Stomach (tissue), 9 donors: ENCODE results near the gene LIMS2. TPM values are rescaled to one million over a fixed set of nuclear protein-coding genes. Genes with fewer than 3 reads are reported as not detected.

Experiments used
- DNase-seq, 2 donors: peaks; one replicate each; pipeline versions ENCODE4 v3.0.0 to v3.0.0-alpha.2; 2013 to 2019
- H3K27ac ChIP-seq, 5 donors: fragments of 200-600 bp in 4 of 5; sonication (generic) in 4 of 5; one replicate each; pipeline ENCODE4 v1.5.1; 2013 to 2019; ENCODE audit warnings: mild to moderate bottlenecking in 1 of 5, moderate library complexity in 1 of 5
- H3K27me3 ChIP-seq, 3 donors: fragments of 200-600 bp; sonication (generic); one replicate each; pipeline ENCODE4 v1.5.1; 2017 to 2019; ENCODE audit warnings: mixed run types in 1 of 3
- H3K36me3 ChIP-seq, 4 donors: fragments of 200-600 bp; sonication (generic); 1 replicate in 3 of 4; 2 replicates in 1 of 4; pipeline ENCODE4 v1.5.1; 2016 to 2019
- H3K4me1 ChIP-seq, 4 donors: fragments of 200-600 bp; sonication (generic); one replicate each; pipeline ENCODE4 v1.5.1; 2016 to 2019
- H3K4me3 ChIP-seq, 4 donors: fragments of 200-600 bp; sonication (generic) in 3 of 4; one replicate each; pipeline ENCODE4 v1.5.1; 2016 to 2019; ENCODE audit warnings: mild to moderate bottlenecking in 1 of 4
- H3K9me3 ChIP-seq, 4 donors: fragments of 200-600 bp; sonication (generic); one replicate each; pipeline ENCODE4 v1.5.1; 2016 to 2019
- EP300 ChIP-seq: sonication (generic); formaldehyde crosslinking; IDR thresholded peaks from one replicate; pipeline ENCODE4 v1.6.1; 2017; ENCODE audit warnings: antibody characterized with exemption
- POLR2A ChIP-seq, 4 donors: fragments of 450-650 bp; IDR thresholded peaks; one replicate each; pipeline ENCODE4 v1.6.1; 2016; ENCODE audit warnings: antibody characterized with exemption in 4 of 4, control low read depth in 2 of 4, mild to moderate bottlenecking in 1 of 4, moderate library complexity in 1 of 4
- POLR2AphosphoS5 ChIP-seq, 3 donors: sonication (generic); formaldehyde crosslinking; IDR thresholded peaks; one replicate each; pipeline ENCODE4 v1.6.1; 2016; ENCODE audit warnings: antibody characterized with exemption in 3 of 3
- WGBS, 5 donors: extraction: QIAGEN DNeasy Blood & Tissue Kit in 3 of 5; methylation state at CpG; one replicate each; pipeline versions ENCODE4 v1.1.5 to v1.1.7; 2013 to 2018; 5-methylcytosine and 5-hydroxymethylcytosine counted together
- intact Hi-C: fragments of 100-400 bp; cut with DNase I; formaldehyde crosslinking; loops from one replicate; pipeline ENCODE4 v1.15.1; 2023; ENCODE audit warnings: low total_unique reads
- polyA plus RNA-seq, 3 donors: library from polyadenylated mRNA; stranded (reverse); fragments of 200-250 nt; gene quantifications; one replicate each; pipeline ENCODE4 v1.2.3, GENCODE V29; 2013
- total RNA-seq, 5 donors: library from RNA; depleted of rRNA; stranded (reverse); fragments of >200 nt; gene quantifications; one replicate each; pipeline versions ENCODE4 v1.1.0 to v1.2.3, GENCODE V29; 2014 to 2016
- TF ChIP-seq, protein P1 (sequence below), 7 experiments: fragments of 450-650 bp in 4 of 7; fragments of 200-600 bp in 3 of 7; sonication (generic) in 3 of 7; IDR thresholded peaks; one replicate each; pipeline ENCODE4 v1.5.1; 2016 to 2019; ENCODE audit warnings: antibody characterized with exemption in 7 of 7, control low read depth in 2 of 7, mild to moderate bottlenecking in 1 of 7
- donor health status: healthy with polysubstance abuse.
- donor health status: Bipolar disorder and iron deficiency.
- donor health status: healthy.

Gene LIMS2
- total and polyA plus RNA-seq, 8 donors: 30.3 to 94.1 (median 59.5) TPM

GRCh38 chr2:127597046-127597983 is 78.0 kb downstream of the LIMS2 start:
- Histone ChIP-seq H3K9me3 (peaks cover 0 to 2% (median 1%) of the 10 kb centered on the region in 4 donors), H3K27ac (no peak overlapping the region), H3K36me3 (no peaks in the 10 kb centered on the region), H3K4me3 (no peak overlapping the region), H3K27me3 (no peaks in the 10 kb centered on the region), H3K4me1 (no peaks in the 10 kb centered on the region)
- TF ChIP-seq, protein P1, sequence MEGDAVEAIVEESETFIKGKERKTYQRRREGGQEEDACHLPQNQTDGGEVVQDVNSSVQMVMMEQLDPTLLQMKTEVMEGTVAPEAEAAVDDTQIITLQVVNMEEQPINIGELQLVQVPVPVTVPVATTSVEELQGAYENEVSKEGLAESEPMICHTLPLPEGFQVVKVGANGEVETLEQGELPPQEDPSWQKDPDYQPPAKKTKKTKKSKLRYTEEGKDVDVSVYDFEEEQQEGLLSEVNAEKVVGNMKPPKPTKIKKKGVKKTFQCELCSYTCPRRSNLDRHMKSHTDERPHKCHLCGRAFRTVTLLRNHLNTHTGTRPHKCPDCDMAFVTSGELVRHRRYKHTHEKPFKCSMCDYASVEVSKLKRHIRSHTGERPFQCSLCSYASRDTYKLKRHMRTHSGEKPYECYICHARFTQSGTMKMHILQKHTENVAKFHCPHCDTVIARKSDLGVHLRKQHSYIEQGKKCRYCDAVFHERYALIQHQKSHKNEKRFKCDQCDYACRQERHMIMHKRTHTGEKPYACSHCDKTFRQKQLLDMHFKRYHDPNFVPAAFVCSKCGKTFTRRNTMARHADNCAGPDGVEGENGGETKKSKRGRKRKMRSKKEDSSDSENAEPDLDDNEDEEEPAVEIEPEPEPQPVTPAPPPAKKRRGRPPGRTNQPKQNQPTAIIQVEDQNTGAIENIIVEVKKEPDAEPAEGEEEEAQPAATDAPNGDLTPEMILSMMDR (IDR thresholded peaks at IDR 0.05): no peak
- TF ChIP-seq POLR2A (IDR thresholded peaks at IDR 0.05): no peak
- TF ChIP-seq EP300: no peak
- no peak for TF ChIP-seq POLR2AphosphoS5 (IDR thresholded peaks at IDR 0.05)
- 78 to 89% (median 83%) methylated on average over 17 of the region's 17 CpGs for WGBS, 5 donors
- DNase-seq: peak in 1 of 2 donors; percentile 17
- intact Hi-C loops: no loop called here

GRCh38 chr2:127596311-127597045 is 78.9 kb downstream of the LIMS2 start:
- no peak overlapping the region for H3K27ac ChIP-seq
- no peaks in the 10 kb centered on the region for H3K27me3 ChIP-seq
- TF ChIP-seq POLR2AphosphoS5 (IDR thresholded peaks at IDR 0.05): no peak
- TF ChIP-seq POLR2A (IDR thresholded peaks at IDR 0.05): no peak
- TF ChIP-seq, protein P1 (IDR thresholded peaks at IDR 0.05): no peak
- TF ChIP-seq EP300: no peak
- no peak overlapping the region for H3K4me3 ChIP-seq
- no peaks in the 10 kb centered on the region for H3K4me1 ChIP-seq
- WGBS, 5 donors: 85 to 97% (median 92%) methylated on average over 8 to 14 of the region's 14 CpGs
- no peaks in the 10 kb centered on the region for H3K9me3 ChIP-seq
- peak in 1 of 2 donors; percentile 15 for DNase-seq
- intact Hi-C loops: no loop called here
- H3K36me3 ChIP-seq: no peaks in the 10 kb centered on the region

DNA sequence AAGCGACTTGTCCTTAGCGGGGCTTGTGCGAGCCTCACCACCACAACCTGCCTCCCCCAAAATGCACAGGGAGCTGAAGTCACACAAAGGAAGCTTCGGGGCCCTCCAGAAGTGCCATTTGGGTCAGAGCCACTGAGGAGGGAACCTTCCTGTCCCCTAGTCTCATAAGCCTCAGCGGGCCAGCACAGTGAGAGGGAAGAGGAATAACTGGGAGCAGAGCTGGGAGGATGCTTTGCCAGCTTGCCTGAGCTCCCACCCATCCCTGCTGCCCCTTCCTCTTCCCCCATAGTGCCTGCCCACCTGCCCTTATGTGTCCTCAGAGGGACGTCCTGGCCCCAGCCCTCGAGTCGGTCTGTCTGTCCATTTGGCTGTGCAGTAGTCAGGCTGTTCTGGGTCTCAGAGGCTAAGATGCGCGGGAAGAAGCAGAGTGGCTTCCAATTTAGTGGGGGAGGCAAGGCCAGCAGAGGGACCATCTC is 81.2 kb downstream of the LIMS2 start:
- Histone ChIP-seq H3K27me3 (no peaks in the 10 kb centered on the region), H3K9me3 (no peaks in the 10 kb centered on the region), H3K27ac (no peak overlapping the region), H3K36me3 (no peaks in the 10 kb centered on the region), H3K4me1 (no peaks in the 10 kb centered on the region), H3K4me3 (no peak overlapping the region)
- TF ChIP-seq POLR2A (IDR thresholded peaks at IDR 0.05) (no peak), EP300 (no peak), POLR2AphosphoS5 (IDR thresholded peaks at IDR 0.05) (no peak)
- TF ChIP-seq, protein P1 (IDR thresholded peaks at IDR 0.05): no peak
- WGBS, 5 donors: 83 to 91% (median 86%) methylated on average over 6 to 10 of the region's 10 CpGs
- peak in 1 of 2 donors; percentile 10 for DNase-seq
- intact Hi-C loops: no loop called here
